Stimulated activated CD8-positive, alpha-beta memory T cell treated with anti-CD3 and anti-CD28 coated beads, Interleukin-12 subunit alpha, Interleukin-12 subunit beta, amount 100 ng/mL, for 1 hour (primary cell): ENCODE measurements around the gene KLF18.
"Not testable (repeated sequence)": the region's sequence is repeated elsewhere in the genome, so short reads cannot be mapped to it uniquely, and the experiment has no call there.

Experiments
- DNase-seq: peaks from one replicate; pipeline ENCODE4 v3.0.0-alpha.2; 2020; ENCODE audit warnings: low read depth

KLF18 gene

GRCh38 chr1:44141531-44141930, at the start of gene KLF18:
Gene KLF18 (minus strand): TSS chr1:44141631. CDS start chr1:44141631, 0 bp downstream.
- DNase-seq = no peak

DNA sequence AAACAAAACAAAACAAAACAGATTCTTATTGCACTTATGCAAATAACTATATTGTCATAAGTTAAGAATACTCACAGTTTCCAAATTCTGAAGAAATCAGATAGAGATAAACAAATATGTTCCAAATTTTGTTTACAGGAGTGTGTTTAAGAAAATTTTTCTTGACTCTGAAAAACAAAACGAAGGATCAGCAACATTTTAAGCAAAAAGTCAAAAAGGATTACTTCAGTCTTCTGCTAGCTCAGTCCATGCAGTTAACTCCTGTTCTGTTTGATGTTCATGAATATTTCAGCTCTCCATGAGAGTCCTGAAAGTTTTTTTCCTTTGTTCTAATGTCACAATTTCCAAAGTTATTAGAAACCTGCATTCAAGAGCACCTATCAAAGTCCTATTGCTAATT, 33.2 kb upstream of the KLF18 start:
- no peak for DNase-seq

GRCh38 chr1:44170281-44170823, 28.9 kb upstream of the KLF18 start:
- DNase-seq = no peak

GRCh38 chr1:44168520-44169098, 27.2 kb upstream of the KLF18 start:
- no peak for DNase-seq

DNA sequence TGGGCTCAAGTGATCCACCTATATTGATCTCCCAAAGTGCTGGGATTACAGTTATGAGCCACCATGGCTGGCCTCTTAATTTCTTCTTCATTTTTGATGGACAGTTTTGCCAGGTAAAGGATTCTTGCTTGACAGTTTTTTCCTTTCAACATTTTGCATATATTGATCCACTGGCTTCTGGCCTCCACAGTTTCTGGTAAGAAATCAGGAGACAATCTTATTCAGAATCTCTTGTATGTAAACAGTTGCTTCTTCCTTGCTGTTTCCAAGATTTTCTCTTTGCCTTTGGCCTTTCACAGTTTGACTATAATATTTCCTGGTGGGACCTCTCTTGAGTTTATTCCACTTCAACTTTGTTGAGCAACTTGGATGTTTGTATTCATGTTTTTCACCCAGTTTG, 20.1 kb upstream of the KLF18 start:
- DNase-seq = no peak

DNA sequence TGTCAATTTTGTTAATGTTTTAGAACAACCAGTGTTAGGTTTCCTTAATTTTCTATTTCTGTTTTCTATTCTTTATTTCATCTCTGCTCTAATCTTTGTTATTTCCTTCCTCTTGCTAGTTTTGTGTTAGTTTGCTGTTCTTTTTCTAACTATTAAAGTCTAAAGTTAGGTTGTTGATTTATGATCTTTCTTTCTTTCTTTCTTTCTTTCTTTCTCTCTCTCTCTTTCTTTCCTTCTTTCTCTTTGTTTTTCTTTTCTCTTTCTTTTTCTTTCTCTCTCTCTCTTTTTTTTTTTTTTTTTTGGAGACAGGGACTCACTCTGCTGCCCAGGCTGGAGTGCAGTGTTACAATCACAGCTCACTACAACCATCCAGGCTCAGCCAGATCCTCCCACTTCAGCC, 17.4 kb upstream of the KLF18 start:
- DNase-seq = no peak

DNA sequence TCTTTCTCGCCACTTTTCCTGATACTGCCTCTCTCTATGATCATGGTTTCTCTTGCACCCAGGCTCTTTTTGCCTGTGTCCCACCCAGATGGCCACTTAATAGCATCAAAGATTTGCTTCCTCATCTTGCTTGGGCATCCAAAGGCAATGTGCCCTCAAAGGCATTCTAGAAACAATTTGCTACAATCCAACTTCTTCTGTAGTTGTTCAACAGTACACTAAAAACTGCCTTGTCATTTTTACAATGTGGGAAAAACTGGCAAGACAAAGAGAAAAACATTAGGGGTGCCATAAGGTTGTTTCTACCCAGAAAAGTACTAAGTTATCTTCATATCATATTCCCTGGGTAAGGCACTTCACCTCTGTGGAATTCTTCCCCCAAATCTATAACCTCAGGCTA, 16.5 kb upstream of the KLF18 start:
- no peak for DNase-seq

GRCh38 chr1:44154049-44154448, 12.6 kb upstream of the KLF18 start:
- DNase-seq = no peak

GRCh38 chr1:44152692-44153091, 11.3 kb upstream of the KLF18 start:
- no peak for DNase-seq

DNA sequence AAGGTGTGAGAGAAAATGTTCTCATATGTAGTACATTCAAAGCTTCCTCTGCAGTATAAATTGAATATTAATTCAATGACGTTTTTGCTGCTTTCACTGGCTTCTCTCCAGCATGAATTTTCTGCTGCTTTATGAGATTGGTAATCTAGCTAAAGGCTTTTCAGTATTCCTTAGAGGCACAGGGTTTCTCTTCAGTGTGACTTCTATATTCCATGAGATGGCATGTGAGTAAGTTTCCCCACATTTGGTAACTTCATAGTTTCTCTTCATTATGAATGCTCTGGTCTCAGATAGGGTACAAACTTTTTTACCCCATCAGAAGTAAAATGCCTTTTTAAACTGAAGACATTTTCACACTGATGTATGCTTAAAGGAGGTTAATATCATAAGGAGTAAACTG, 10.4 kb upstream of the KLF18 start:
- DNase-seq = no peak

- no peak for DNase-seq
Observed at GRCh38 chr1:44151332-44151731, 9.9 kb upstream of the KLF18 start.

GRCh38 chr1:44147582-44147981, 6.2 kb upstream of the KLF18 start:
- DNase-seq = no peak

DNA sequence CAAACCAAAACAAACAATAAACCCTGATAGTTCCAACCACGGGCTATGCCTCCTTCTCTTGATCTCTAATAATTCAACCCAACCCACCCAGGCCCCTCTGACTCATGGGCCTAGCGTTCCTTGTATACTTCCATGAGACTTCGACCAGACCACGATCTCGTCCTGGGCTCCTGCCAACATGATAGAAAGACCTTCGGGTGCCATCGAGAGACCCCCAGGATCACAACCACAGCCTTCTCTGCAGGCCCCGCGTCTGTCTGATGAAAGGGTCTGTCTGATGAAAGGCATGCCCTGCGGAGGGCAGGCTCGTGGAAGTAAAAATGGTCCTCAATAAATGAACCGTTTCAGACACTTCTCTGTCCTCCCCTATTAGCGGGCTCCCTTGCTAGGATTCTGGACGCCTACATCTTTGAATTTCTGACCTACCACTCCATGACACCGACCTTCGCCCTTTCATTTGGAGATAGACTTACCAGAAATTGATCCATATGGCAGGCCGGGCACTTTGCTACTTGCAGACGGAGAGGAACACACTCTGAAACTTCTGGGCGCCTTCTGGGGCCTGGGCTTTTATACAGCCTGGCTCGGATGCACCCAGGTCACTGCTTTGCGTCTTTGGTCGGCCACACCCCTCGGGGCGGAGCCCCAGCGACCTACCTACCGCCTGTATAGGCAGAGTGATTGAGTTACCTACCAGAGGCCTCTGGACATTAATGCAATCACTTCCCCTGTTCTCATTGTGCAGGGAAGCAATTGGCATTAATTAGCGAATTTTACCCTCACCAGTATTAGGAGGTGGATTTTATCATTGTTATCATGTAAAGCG, 5.3 kb upstream of the KLF18 start:
- DNase-seq = no peak

DNA sequence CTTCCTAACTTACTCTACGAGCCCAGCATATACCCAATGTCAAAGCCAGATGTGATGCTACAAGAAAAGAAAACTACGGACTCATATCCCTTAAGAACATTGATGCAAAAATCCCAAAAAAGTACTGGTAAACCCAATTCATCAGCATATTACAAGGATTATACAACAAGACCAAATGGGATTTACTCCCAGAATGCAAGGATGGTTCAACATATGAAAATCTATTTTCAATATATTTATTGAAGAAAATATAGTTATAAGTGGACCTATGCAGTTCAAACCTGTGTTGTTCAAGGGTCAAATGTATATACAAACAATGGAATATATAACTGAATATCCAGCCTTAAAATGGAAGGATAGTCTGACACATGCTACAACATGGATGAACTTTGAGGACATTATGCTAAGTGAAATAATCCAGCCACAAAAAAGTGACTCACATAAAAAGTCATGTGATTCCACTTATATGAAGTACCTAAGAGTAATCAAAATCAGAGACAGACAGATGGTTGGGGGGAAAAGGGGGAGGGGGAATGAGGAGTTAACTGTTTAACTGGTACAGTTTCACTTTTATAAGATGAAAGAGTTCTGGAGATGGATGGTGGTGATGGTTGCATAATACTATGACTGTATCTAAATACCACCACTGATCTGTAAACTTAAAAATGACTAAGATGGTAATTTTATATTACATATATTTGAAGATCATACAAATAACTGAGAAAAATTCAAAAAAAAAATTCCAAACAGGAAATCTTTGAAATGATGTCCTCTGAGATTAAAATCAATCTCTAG, 3.7 kb upstream of the KLF18 start:
- no peak for DNase-seq

DNA sequence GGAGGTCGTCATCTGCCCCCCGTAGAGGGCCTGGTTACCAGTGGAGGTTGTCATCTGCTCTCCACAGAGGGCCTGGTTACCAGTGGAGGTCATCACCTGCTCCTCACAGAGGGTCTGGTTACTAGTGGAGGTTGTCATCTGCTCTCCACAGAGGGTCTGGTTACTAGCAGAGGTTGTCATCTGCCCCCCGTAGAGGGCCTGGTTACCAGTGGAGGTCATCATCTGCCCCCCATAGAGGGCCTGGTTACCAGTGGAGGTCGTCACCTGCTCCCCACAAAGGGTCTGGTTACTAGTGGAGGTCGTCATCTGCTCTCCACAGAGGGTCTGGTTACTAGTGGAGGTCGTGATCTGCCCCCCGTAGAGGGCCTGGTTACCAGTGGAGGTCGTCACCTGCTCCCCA, 1.9 kb downstream of the KLF18 start:
- DNase-seq = not testable (repeated sequence)

- no peak for DNase-seq
Observed at GRCh38 chr1:44138239-44138638, 3.2 kb downstream of the KLF18 start.

GRCh38 chr1:44135886-44136285, 5.5 kb downstream of the KLF18 start:
- no peak for DNase-seq

- no peak for DNase-seq
Observed at GRCh38 chr1:44134071-44134920, 7.1 kb downstream of the KLF18 start.

GRCh38 chr1:44131411-44131810, 10.0 kb downstream of the KLF18 start:
- DNase-seq = no peak

- no peak for DNase-seq
Observed at GRCh38 chr1:44129616-44130500, 11.6 kb downstream of the KLF18 start.
